A549 (cell line): Measurements from ENCODE around the gene TMEM218. TPM values are rescaled to one million over a fixed set of nuclear protein-coding genes. Genes with fewer than 3 reads are reported as not detected.

Experiments
- ATAC-seq, 2 experiments: fragments of 200-7000 bp in 1 of 2; fragments of >200 bp in 1 of 2; cut with Nextera tagmentation in 1 of 2; cut with Tn5 transposase in 1 of 2; 3 replicates each; pipeline versions ENCODE4 v1.8.0 to v1.9.1; 2018 to 2020; ENCODE audit warnings: mild to moderate bottlenecking in 1 of 2, moderate library complexity in 1 of 2
- CTCF ChIA-PET: fragments of 300-600 bp; sonication (Branson Sonifier 250); formaldehyde crosslinking; extraction: SDS; loops from one replicate; lab custom pipeline; 2021; ENCODE audit warnings: antibody characterized with exemption, inconsistent platforms; lab: Yijun Ruan, JAX
- POLR2A ChIA-PET: fragments of 350-600 bp; formaldehyde crosslinking; extraction: SDS; loops from one replicate; lab custom pipeline; 2021; ENCODE audit warnings: antibody characterized with exemption, inconsistent platforms; lab: Yijun Ruan, JAX
- DNase-seq, 2 experiments: peaks; one replicate each; pipeline versions ENCODE4 v3.0.0 to v3.0.0-alpha.2; 2011 to 2016; ENCODE audit warnings: low read depth in 1 of 2, low spot score in 1 of 2
- FAIRE-seq: peaks from 2 replicates; lab custom pipeline; 2011; peaks lifted over from hg19 to GRCh38; lab: Jason Lieb, UNC
- H3K27ac ChIP-seq, 2 experiments: fragments of >200 bp; sonication (Bioruptor Twin); formaldehyde crosslinking; 3 replicates each; pipeline ENCODE4 v1.5.1; 2016 to 2017
- H3K4me1 ChIP-seq: fragments of >200 bp; sonication (Bioruptor Twin); formaldehyde crosslinking; 3 replicates; pipeline ENCODE4 v1.6.1; 2016
- H3K4me2 ChIP-seq: fragments of >200 bp; sonication (Bioruptor Twin); formaldehyde crosslinking; 3 replicates; pipeline ENCODE4 v1.6.1; 2016
- H3K4me3 ChIP-seq: fragments of >200 bp; sonication (Bioruptor Twin); formaldehyde crosslinking; 3 replicates; pipeline ENCODE4 v1.5.1; 2016
- H3K9me3 ChIP-seq: fragments of >200 bp; sonication (Bioruptor Twin); formaldehyde crosslinking; 3 replicates; pipeline ENCODE4 v1.6.1; 2016
- BCL3 ChIP-seq: fragments of >200 bp; sonication (Bioruptor Twin); formaldehyde crosslinking; IDR thresholded peaks from 3 replicates; pipeline ENCODE4 v1.6.1; 2016
- BHLHE40 ChIP-seq: IDR thresholded peaks from 2 replicates; pipeline ENCODE4 v1.6.1; 2012; ENCODE audit warnings: low read depth, low read length, inconsistent platforms
- CBX8 ChIP-seq: fragments of 200-600 bp; sonication (generic); IDR thresholded peaks from 2 replicates; pipeline ENCODE4 v1.6.1; 2016
- CHD4 ChIP-seq: fragments of 200-600 bp; sonication (generic); IDR thresholded peaks from 2 replicates; pipeline ENCODE4 v1.6.1; 2016; ENCODE audit warnings: antibody characterized with exemption, mild to moderate bottlenecking, borderline replicate concordance
- EHF ChIP-seq: fragments of 250-450 bp; sonication (Bioruptor Pico); IDR thresholded peaks from 2 replicates; pipeline ENCODE4 v1.5.0; 2020; ENCODE audit warnings: mild to moderate bottlenecking
- FOSB ChIP-seq: fragments of 250-450 bp; sonication (Bioruptor Pico); IDR thresholded peaks from 2 replicates; pipeline ENCODE4 v1.5.0; 2020; ENCODE audit warnings: mild to moderate bottlenecking, moderate library complexity
- GATA3 ChIP-seq: IDR thresholded peaks from 2 replicates; pipeline ENCODE4 v1.6.1; 2012; ENCODE audit warnings: borderline replicate concordance
- HDAC2 ChIP-seq: fragments of 200-600 bp; sonication (generic); IDR thresholded peaks from 2 replicates; pipeline ENCODE4 v1.6.1; 2016
- HEYL ChIP-seq: fragments of 250-450 bp; sonication (Bioruptor Pico); IDR thresholded peaks from 2 replicates; pipeline ENCODE4 v1.8.0; 2021; ENCODE audit warnings: mild to moderate bottlenecking, moderate library complexity
- HMGXB4 ChIP-seq: fragments of 250-450 bp; sonication (Bioruptor Pico); IDR thresholded peaks from 2 replicates; pipeline ENCODE4 v1.5.0; 2021; ENCODE audit warnings: mild to moderate bottlenecking, moderate library complexity, borderline replicate concordance
- HOXA7 ChIP-seq: fragments of 250-450 bp; sonication (Bioruptor Pico); IDR thresholded peaks from 2 replicates; pipeline ENCODE4 v1.5.0; 2020; ENCODE audit warnings: mild to moderate bottlenecking, moderate library complexity
- HOXB5 ChIP-seq: fragments of 250-450 bp; sonication (Bioruptor Pico); IDR thresholded peaks from 2 replicates; pipeline ENCODE4 v1.5.0; 2020; ENCODE audit warnings: mild to moderate bottlenecking, moderate library complexity
- JUN ChIP-seq, 2 experiments: fragments of >200 bp; sonication (Bioruptor Twin); formaldehyde crosslinking; IDR thresholded peaks; 2 replicates in 1 of 2; 3 replicates in 1 of 2; pipeline ENCODE4 v1.6.1; 2016 to 2017
- MAZ ChIP-seq: fragments of 150-350 bp; IDR thresholded peaks from 2 replicates; pipeline ENCODE4 v1.6.1; 2014; ENCODE audit warnings: antibody characterized with exemption, low read depth, low read length, borderline replicate concordance
- POLR2A ChIP-seq: IDR thresholded peaks from 2 replicates; pipeline ENCODE4 v1.6.1; 2012; ENCODE audit warnings: mild to moderate bottlenecking, low read length
- POLR2AphosphoS2 ChIP-seq: conservative IDR thresholded peaks from 2 replicates; pipeline ENCODE4 v1.6.1; 2012; ENCODE audit warnings: low read length, improper control_type of control experiment, inconsistent platforms
- RAD21 ChIP-seq, 2 experiments: fragments of >200 bp in 1 of 2; sonication (Bioruptor Twin) in 1 of 2; formaldehyde crosslinking in 1 of 2; IDR thresholded peaks in 1 of 2; conservative IDR thresholded peaks in 1 of 2; 2 replicates in 1 of 2; 3 replicates in 1 of 2; pipeline ENCODE4 v1.6.1; 2012 to 2018; ENCODE audit warnings: inconsistent platforms in 1 of 2
- RNF2 ChIP-seq: fragments of 200-600 bp; sonication (generic); IDR thresholded peaks from 2 replicates; pipeline ENCODE4 v1.6.1; 2016; ENCODE audit warnings: low read depth, mild to moderate bottlenecking, antibody characterized with exemption, moderate library complexity, borderline replicate concordance
- ZC3H11A ChIP-seq: fragments of 450-650 bp; IDR thresholded peaks from 2 replicates; pipeline ENCODE4 v1.6.1; 2014; ENCODE audit warnings: antibody characterized with exemption, mild to moderate bottlenecking
- ZFP36 ChIP-seq: fragments of 450-650 bp; IDR thresholded peaks from 2 replicates; pipeline ENCODE4 v1.6.1; 2014; ENCODE audit warnings: borderline replicate concordance; ENCODE audit not compliant: partially characterized antibody
- ZNF302 ChIP-seq: fragments of 250-450 bp; sonication (Bioruptor Pico); IDR thresholded peaks from 2 replicates; pipeline ENCODE4 v1.9.0; 2021; ENCODE audit warnings: inconsistent platforms, mild to moderate bottlenecking, moderate library complexity
- ZSCAN20 ChIP-seq: fragments of 250-450 bp; sonication (Bioruptor Pico); IDR thresholded peaks from 2 replicates; pipeline ENCODE4 v1.8.0; 2022; ENCODE audit warnings: mild to moderate bottlenecking, moderate library complexity
- WGBS: methylation state at CpG from one replicate; pipeline ENCODE4 v1.1.6; 2017; ENCODE audit errors: missing lambda C conversion rate; 5-methylcytosine and 5-hydroxymethylcytosine counted together
- polyA plus RNA-seq, 4 experiments: library from polyadenylated mRNA; depleted of rRNA in 3 of 4; stranded (reverse); fragments of >200 nt; fragmentation: RNase III in 1 of 4; extraction: RNeasy Plus Mini Kit Qiagen cat#74134 plus additional on column Dnase treatment in 1 of 4; gene quantifications; 2 replicates in 3 of 4; 3 replicates in 1 of 4; pipeline ENCODE4 v1.2.3, GENCODE V29; 2011 to 2017
- TF ChIP-seq, protein P1 (sequence below): fragments of 150-350 bp; IDR thresholded peaks from 2 replicates; pipeline ENCODE4 v1.6.1; 2014; ENCODE audit warnings: low read depth, mild to moderate bottlenecking, low read length

TMEM218 gene
- polyA plus RNA-seq, 2 of the 4 experiments (the other 2 are of a cell fraction): 29.1 to 34.6 TPM

DNA sequence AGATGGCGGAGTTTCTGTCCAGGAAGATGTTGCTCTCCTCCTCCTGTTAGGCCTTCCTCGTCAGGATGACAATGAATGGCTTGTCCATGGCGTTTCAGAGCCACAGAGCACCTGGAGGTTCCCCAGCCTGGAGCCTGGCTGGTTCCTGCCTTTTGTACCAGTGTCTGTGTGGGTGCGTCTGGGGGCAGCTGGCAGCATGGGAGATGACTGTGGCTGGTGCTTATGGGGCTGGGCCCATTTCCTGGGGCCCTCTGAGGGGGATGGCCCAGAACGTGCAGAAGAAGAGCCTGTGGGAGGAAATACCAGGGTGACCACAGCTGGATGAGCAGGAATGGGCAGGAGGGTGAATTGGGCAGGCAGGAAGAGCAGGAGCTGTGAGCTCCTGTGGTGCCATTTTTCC lies 41.6 kb downstream of the TMEM218 start:
- ChIA-PET CTCF (interaction anchor here (1.3 kb wide), 1 partner anchor 232 kb away, joined by 3 read pairs; no protein-coding TSS in a partner anchor), POLR2A (interaction anchor here (0.6 kb wide), 1 partner anchor 23 kb away, joined by 5 read pairs; no protein-coding TSS in a partner anchor)
- no peak overlapping the region for H3K27ac ChIP-seq
- DNase-seq (no peak), FAIRE-seq (no peak), ATAC-seq (no peak)
- H3K4me2 ChIP-seq: no peak overlapping the region
- H3K4me3 ChIP-seq: no peak overlapping the region
- H3K4me1 ChIP-seq: peaks cover 12% of the 10 kb centered on the region
- H3K9me3 ChIP-seq: no peaks in the 10 kb centered on the region
- TF ChIP-seq HEYL (CRISPR knock-in tag) (no peak), CBX8 (no peak), ZFP36 (no peak), BCL3 (no peak), ZC3H11A (no peak), GATA3 (no peak), HOXA7 (CRISPR knock-in tag) (no peak), RNF2 (no peak), CHD4 (no peak), FOSB (no peak), RAD21 (conservative IDR thresholded peaks at IDR 0.05 in 1 of 2, IDR thresholded peaks at IDR 0.05 in 1 of 2) (no peak), ZNF302 (CRISPR knock-in tag) (no peak), EHF (no peak), MAZ (no peak), POLR2AphosphoS2 (no peak), POLR2A (no peak)
- TF ChIP-seq, protein P1, sequence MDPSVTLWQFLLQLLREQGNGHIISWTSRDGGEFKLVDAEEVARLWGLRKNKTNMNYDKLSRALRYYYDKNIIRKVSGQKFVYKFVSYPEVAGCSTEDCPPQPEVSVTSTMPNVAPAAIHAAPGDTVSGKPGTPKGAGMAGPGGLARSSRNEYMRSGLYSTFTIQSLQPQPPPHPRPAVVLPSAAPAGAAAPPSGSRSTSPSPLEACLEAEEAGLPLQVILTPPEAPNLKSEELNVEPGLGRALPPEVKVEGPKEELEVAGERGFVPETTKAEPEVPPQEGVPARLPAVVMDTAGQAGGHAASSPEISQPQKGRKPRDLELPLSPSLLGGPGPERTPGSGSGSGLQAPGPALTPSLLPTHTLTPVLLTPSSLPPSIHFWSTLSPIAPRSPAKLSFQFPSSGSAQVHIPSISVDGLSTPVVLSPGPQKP: no peak
- WGBS: 61% methylated on average over 4 of the region's 5 CpGs

DNA sequence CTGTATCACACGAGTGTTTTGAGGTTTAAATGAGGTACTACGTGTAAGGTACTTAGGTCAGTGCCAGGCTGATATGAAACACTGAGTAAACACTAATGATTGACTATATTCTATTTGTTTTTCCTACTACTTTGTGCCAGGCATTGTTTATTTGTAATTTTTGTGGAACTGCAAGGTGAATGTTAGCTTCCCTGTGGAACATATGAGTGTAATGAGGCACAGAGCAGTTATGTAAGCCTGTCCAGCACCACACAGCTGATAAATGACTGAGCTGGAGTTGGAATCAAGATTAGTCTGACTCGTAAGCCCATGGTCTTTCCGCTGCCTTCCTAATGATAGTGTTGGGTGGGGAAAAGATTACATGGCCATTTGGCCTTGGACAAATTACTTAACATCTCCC lies 42.4 kb downstream of the TMEM218 start:
- Histone ChIP-seq H3K4me2 (no peak overlapping the region), H3K9me3 (no peaks in the 10 kb centered on the region), H3K4me1 (peaks cover 12% of the 10 kb centered on the region), H3K27ac (no peak overlapping the region), H3K4me3 (no peak overlapping the region)
- FAIRE-seq (no peak), ATAC-seq (no peak), DNase-seq (no peak)
- ChIA-PET POLR2A (no interaction called here), CTCF (no interaction called here)
- TF ChIP-seq JUN (IDR thresholded peaks at IDR 0.05) (no peak), ZNF302 (CRISPR knock-in tag) (no peak), HOXB5 (CRISPR knock-in tag) (no peak), HDAC2 (no peak), ZSCAN20 (CRISPR knock-in tag) (no peak), ZC3H11A (no peak)
- 62% methylated on average over 4 of the region's 4 CpGs for WGBS

DNA sequence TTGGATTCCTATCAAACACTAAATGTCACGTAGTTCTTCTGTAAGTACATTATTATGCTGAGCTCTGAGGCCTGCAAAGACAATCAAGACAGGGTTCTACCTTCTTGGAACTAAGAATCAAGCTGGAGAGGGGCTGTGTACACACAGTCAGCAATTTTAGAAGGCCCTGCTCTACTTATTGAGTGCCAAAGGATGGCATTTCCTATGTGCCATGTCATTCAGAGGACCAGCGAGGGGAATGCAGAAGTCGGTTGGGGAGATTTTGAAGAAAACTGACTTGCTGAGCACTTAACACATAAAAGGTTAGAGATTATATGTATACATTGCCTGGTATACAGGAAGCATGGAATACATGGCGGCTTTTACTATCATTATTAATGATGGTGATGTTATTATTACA lies 43.1 kb downstream of the TMEM218 start:
- no peak for FAIRE-seq
- Histone ChIP-seq H3K4me2 (no peak overlapping the region), H3K9me3 (no peaks in the 10 kb centered on the region), H3K27ac (no peak overlapping the region), H3K4me3 (no peak overlapping the region), H3K4me1 (peaks cover 12% of the 10 kb centered on the region)
- TF ChIP-seq BHLHE40 (no peak), HMGXB4 (CRISPR knock-in tag) (no peak), RAD21 (conservative IDR thresholded peaks at IDR 0.05 in 1 of 2, IDR thresholded peaks at IDR 0.05 in 1 of 2) (no peak)
- no peak for ATAC-seq
- DNase-seq: no peak
- POLR2A ChIA-PET: no interaction called here
- CTCF ChIA-PET: no interaction called here
- 70% methylated on average over 4 of the region's 4 CpGs for WGBS
